Measurements from ENCODE around the gene TENT4B. TPM values are rescaled to one million over a fixed set of nuclear protein-coding genes. Genes with fewer than 3 reads are reported as not detected.

The TENT4B gene
- 8.6 TPM for polyA plus RNA-seq (2012; ENCODE audit: insufficient read depth, insufficient read length, low read depth)

- no peak for TF ChIP-seq CTCF (IDR thresholded peaks at IDR 0.05; ENCODE audit: low read depth, low read length)
- Histone ChIP-seq H3K9me3 (no peaks in the 10 kb centered on the region), H3K27me3 (no peaks in the 10 kb centered on the region), H3K36me3 (no peaks in the 10 kb centered on the region), H3K4me3 (ENCODE audit: low read depth, low read length) (peak within 1 kb of the TSS; percentile 96), H3K4me1 (0 out of 2 replicates have a peak, but pooled peaks cover 4% of the 10 kb centered on the region)
- DNase-seq: peak; percentile 86
Measured at GRCh38 chr16:50152807-50153595, at the start of gene TENT4B. Gene TENT4B, plus strand, starts transcription at chr16:50153306. Its CDS starts 316 bp downstream, at chr16:50153622.

- no peak for TF ChIP-seq CTCF (IDR thresholded peaks at IDR 0.05; ENCODE audit: low read depth, low read length)
- Histone ChIP-seq H3K9me3 (no peaks in the 10 kb centered on the region), H3K27me3 (no peaks in the 10 kb centered on the region), H3K4me3 (ENCODE audit: low read depth, low read length) (no peak overlapping the region), H3K36me3 (peaks cover 39% of the 10 kb centered on the region), H3K4me1 (no peaks in the 10 kb centered on the region)
- no peak for DNase-seq
Measured at GRCh38 chr16:50103764-50104163, 49.3 kb upstream of the TENT4B start.

GRCh38 chr16:50114357-50115129 is 38.6 kb upstream of the TENT4B start:
- TF ChIP-seq CTCF (IDR thresholded peaks at IDR 0.05; ENCODE audit: low read depth, low read length): no peak
- Histone ChIP-seq H3K4me1 (no peaks in the 10 kb centered on the region), H3K9me3 (no peaks in the 10 kb centered on the region), H3K36me3 (no peaks in the 10 kb centered on the region), H3K27me3 (no peaks in the 10 kb centered on the region), H3K4me3 (ENCODE audit: low read depth, low read length) (no peak overlapping the region)
- DNase-seq: no peak

GRCh38 chr16:50120711-50121110 is 32.4 kb upstream of the TENT4B start:
- Histone ChIP-seq H3K27me3 (no peaks in the 10 kb centered on the region), H3K4me1 (no peaks in the 10 kb centered on the region), H3K36me3 (no peaks in the 10 kb centered on the region), H3K9me3 (no peaks in the 10 kb centered on the region), H3K4me3 (ENCODE audit: low read depth, low read length) (no peak overlapping the region)
- no peak for TF ChIP-seq CTCF (IDR thresholded peaks at IDR 0.05; ENCODE audit: low read depth, low read length)
- DNase-seq: no peak

GRCh38 chr16:50121278-50121677 is 31.8 kb upstream of the TENT4B start:
- Histone ChIP-seq H3K9me3 (no peaks in the 10 kb centered on the region), H3K36me3 (no peaks in the 10 kb centered on the region), H3K4me3 (ENCODE audit: low read depth, low read length) (no peak overlapping the region), H3K27me3 (no peaks in the 10 kb centered on the region), H3K4me1 (no peaks in the 10 kb centered on the region)
- TF ChIP-seq CTCF (IDR thresholded peaks at IDR 0.05; ENCODE audit: low read depth, low read length): no peak
- DNase-seq: no peak
